ENCODE results near the gene PDE3A.

DNA sequence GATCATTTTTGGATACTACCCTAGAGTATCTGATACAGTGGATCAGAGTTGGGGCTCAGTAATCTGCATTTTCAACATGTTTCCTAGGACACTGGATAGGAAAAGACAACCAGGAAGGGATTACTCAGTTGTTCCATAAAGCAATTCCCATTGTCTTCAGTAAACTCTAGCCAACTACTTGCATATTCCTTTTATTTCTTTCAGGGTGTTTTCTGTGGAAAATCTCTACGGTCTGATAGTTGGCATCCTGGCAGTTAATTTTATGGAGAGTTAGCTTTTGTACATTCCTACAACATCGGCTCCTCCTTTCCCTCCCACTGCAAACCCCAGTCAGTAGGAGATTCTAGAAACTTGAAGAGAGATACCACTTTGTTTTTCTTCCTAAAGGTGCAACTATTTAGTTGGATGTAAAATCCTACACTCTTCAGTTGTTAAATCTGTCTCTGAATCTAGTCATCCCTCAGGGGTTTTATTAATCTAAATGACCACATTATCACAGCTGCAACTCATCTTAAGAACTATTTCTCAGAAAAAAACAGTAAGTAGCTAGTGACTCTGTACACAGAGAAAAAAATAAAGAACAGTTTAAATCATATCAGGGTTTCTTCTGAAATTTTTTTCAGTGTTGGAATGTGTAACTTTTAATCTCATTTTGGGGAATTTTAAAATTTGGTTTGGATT, 103.9 kb downstream of the PDE3A start:
- TF ChIP-seq, protein P1, sequence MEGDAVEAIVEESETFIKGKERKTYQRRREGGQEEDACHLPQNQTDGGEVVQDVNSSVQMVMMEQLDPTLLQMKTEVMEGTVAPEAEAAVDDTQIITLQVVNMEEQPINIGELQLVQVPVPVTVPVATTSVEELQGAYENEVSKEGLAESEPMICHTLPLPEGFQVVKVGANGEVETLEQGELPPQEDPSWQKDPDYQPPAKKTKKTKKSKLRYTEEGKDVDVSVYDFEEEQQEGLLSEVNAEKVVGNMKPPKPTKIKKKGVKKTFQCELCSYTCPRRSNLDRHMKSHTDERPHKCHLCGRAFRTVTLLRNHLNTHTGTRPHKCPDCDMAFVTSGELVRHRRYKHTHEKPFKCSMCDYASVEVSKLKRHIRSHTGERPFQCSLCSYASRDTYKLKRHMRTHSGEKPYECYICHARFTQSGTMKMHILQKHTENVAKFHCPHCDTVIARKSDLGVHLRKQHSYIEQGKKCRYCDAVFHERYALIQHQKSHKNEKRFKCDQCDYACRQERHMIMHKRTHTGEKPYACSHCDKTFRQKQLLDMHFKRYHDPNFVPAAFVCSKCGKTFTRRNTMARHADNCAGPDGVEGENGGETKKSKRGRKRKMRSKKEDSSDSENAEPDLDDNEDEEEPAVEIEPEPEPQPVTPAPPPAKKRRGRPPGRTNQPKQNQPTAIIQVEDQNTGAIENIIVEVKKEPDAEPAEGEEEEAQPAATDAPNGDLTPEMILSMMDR (IDR thresholded peaks at IDR 0.05 in 4 of 5, conservative IDR thresholded peaks at IDR 0.05 in 1 of 5): no peak
- TF ChIP-seq POLR2A (IDR thresholded peaks at IDR 0.05): no peak

Data from gastrocnemius medialis (tissue), 4 donors.